Measurements from ENCODE around the gene CERS6.

GRCh38 chr2:168666339-168666738 is 210.3 kb downstream of the CERS6 start:
- TF ChIP-seq EP300 (IDR thresholded peaks at IDR 0.05): no peak
- no peak for TF ChIP-seq CTCF (IDR thresholded peaks at IDR 0.05)
- TF ChIP-seq POLR2A (IDR thresholded peaks at IDR 0.05; ENCODE audit: low read depth): no peak

Measured in esophagus muscularis mucosa (tissue), 4 donors.